ENCODE results near the gene TBCD. TPM values are rescaled to one million over a fixed set of nuclear protein-coding genes. Genes with fewer than 3 reads are reported as not detected.

TBCD gene
- polyA plus RNA-seq, 2 of the 4 experiments (the other 2 are of a cell fraction), result 33.5 to 49.1 TPM

DNA sequence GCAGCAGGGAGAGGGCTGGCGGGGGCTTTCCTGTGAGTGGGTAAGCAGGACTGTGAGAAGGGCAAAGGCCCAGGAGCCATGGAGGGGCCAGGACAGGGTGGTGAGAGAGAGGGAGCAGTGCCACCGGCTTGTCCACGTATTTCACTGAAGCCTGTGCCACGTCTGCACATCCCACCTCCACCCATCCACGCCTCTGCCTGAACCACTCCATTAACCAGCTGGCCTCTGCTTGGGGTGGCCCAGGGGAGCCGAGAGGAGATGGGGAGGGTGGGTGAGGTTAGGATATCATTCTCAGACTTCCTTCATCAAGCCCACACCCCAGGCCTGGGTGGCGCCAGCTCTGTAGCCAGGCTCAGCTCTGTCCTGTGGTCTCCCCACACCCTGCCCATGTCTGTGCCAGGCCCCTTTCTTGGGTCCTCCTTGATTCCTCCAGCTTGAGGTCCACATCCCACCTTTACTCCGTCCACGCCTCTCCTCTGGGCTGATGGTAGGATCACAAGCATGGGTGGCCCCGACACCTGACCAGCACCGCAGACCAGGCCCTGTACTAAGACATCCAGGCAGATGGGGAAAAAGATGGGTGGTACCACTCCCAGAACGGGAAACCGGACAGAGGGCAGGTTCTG, 19.6 kb upstream of the TBCD start:
- no peaks in the 10 kb centered on the region for H3K4me1 ChIP-seq
- no peak overlapping the region for H3K4me3 ChIP-seq
- POLR2A ChIA-PET, result interaction anchor here (0.6 kb wide), 1 partner anchor 7 kb away, joined by 3 read pairs; no protein-coding TSS in a partner anchor
- DNase-seq (ENCODE audit: low read depth in 1 of 2, low spot score in 1 of 2) (no peak), ATAC-seq (no peak), FAIRE-seq (no peak)
- CTCF ChIA-PET, result interaction anchor here (1.0 to 1.9 kb wide), 6 partner anchors 10 to 66 kb away, joined by 4 to 6 read pairs (median 5); no protein-coding TSS in a partner anchor
- 94% methylated on average over 13 of the region's 13 CpGs for WGBS (ENCODE audit: missing lambda C conversion rate)
- TF ChIP-seq, protein P1, sequence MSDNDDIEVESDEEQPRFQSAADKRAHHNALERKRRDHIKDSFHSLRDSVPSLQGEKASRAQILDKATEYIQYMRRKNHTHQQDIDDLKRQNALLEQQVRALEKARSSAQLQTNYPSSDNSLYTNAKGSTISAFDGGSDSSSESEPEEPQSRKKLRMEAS (IDR thresholded peaks at IDR 0.05), result no peak
- no peak for TF ChIP-seq FOSL2 (IDR thresholded peaks at IDR 0.05)
- no peak for TF ChIP-seq FOSL2 (CRISPR knock-in tag; IDR thresholded peaks at IDR 0.05)
- no peak for TF ChIP-seq RCOR1 (IDR thresholded peaks at IDR 0.05; ENCODE audit: low read depth, low read length)
- H3K9me3 ChIP-seq, result peaks cover 21% of the 10 kb centered on the region
- no peak overlapping the region for H3K4me2 ChIP-seq
- H3K27ac ChIP-seq, result no peak overlapping the region

- H3K4me3 ChIP-seq, result peak within 1 kb of the TSS; percentile 57
- ChIA-PET POLR2A (interaction anchor here (0.6 to 1.0 kb wide), 2 partner anchors 19 to 757 kb away, joined by 3 to 5 read pairs; partner anchors contain the start of gene FN3KRP), CTCF (interaction anchor here (0.6 to 3.7 kb wide), 4 partner anchors 23 to 67 kb away, joined by 3 to 17 read pairs (median 3); no protein-coding TSS in a partner anchor)
- DNase-seq (ENCODE audit: low read depth in 1 of 2, low spot score in 1 of 2) (peak; percentile 50 to 74), FAIRE-seq (no peak), ATAC-seq (peak; percentile 82 to 87)
- H3K4me2 ChIP-seq, result peak within 1 kb of the TSS; percentile 90
- peak within 1 kb of the TSS; percentile 88 to 89 for H3K27ac ChIP-seq
- H3K9me3 ChIP-seq, result peaks cover 24% of the 10 kb centered on the region
- 17% methylated on average over 38 of the region's 101 CpGs for WGBS (ENCODE audit: missing lambda C conversion rate)
- TF ChIP-seq NR3C1 (IDR thresholded peaks at IDR 0.05), result no peak
- TF ChIP-seq RNF2 (IDR thresholded peaks at IDR 0.05; ENCODE audit: borderline replicate concordance, low read depth), result no peak
- TF ChIP-seq JUNB (IDR thresholded peaks at IDR 0.05), result no peak
- TF ChIP-seq BHLHE40 (IDR thresholded peaks at IDR 0.05; ENCODE audit: low read depth, low read length), result no peak
- no peak for TF ChIP-seq ZSCAN20 (CRISPR knock-in tag; IDR thresholded peaks at IDR 0.05)
- no peak for TF ChIP-seq RCOR1 (IDR thresholded peaks at IDR 0.05; ENCODE audit: low read depth, low read length)
- no peak for TF ChIP-seq CHD2 (IDR thresholded peaks at IDR 0.05; ENCODE audit: low read length, partially characterized antibody)
- TF ChIP-seq SREBF2 (IDR thresholded peaks at IDR 0.05), result no peak
- no peak for TF ChIP-seq NFE2L2 (conservative IDR thresholded peaks at IDR 0.05; ENCODE audit: low read length)
- TF ChIP-seq HOXB5 (CRISPR knock-in tag; IDR thresholded peaks at IDR 0.05), result no peak
- TF ChIP-seq, protein P2, sequence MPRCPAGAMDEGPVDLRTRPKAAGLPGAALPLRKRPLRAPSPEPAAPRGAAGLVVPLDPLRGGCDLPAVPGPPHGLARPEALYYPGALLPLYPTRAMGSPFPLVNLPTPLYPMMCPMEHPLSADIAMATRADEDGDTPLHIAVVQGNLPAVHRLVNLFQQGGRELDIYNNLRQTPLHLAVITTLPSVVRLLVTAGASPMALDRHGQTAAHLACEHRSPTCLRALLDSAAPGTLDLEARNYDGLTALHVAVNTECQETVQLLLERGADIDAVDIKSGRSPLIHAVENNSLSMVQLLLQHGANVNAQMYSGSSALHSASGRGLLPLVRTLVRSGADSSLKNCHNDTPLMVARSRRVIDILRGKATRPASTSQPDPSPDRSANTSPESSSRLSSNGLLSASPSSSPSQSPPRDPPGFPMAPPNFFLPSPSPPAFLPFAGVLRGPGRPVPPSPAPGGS (IDR thresholded peaks at IDR 0.05), result no peak
- no peak for TF ChIP-seq TP53 (CRISPR knock-in tag; IDR thresholded peaks at IDR 0.05)
- peak; percentile 70 for TF ChIP-seq HOXB13 (CRISPR knock-in tag; IDR thresholded peaks at IDR 0.05; ENCODE audit: low read depth)
- peak; percentile 78 for TF ChIP-seq E2F6 (IDR thresholded peaks at IDR 0.05; ENCODE audit: borderline replicate concordance, low read depth)
- TF ChIP-seq HDAC2 (IDR thresholded peaks at IDR 0.05), result no peak
- TF ChIP-seq USF2 (IDR thresholded peaks at IDR 0.05), result peak; percentile 33; the same call in 1 of the 2 replicates
- 0 out of 2 replicates have a peak, but pooled peaks have one; percentile 22 for TF ChIP-seq EHF (CRISPR knock-in tag; IDR thresholded peaks at IDR 0.05)
- TF ChIP-seq, protein P3, sequence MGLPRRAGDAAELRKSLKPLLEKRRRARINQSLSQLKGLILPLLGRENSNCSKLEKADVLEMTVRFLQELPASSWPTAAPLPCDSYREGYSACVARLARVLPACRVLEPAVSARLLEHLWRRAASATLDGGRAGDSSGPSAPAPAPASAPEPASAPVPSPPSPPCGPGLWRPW (IDR thresholded peaks at IDR 0.05), result no peak
- peak; percentile 55 for TF ChIP-seq POLR2A (IDR thresholded peaks at IDR 0.05; ENCODE audit: low read length)
- TF ChIP-seq ZFP36 (IDR thresholded peaks at IDR 0.05; ENCODE audit: borderline replicate concordance, partially characterized antibody), result no peak
- TF ChIP-seq, protein P1 (IDR thresholded peaks at IDR 0.05), result peak; percentile 70
- no peak for TF ChIP-seq HEYL (CRISPR knock-in tag; IDR thresholded peaks at IDR 0.05)
- 0 out of 2 replicates have a peak, but pooled peaks have one; percentile 28 for TF ChIP-seq MAZ (IDR thresholded peaks at IDR 0.05; ENCODE audit: borderline replicate concordance, low read depth, low read length)
- TF ChIP-seq ATOH8 (CRISPR knock-in tag; IDR thresholded peaks at IDR 0.05; ENCODE audit: low read depth), result peak; percentile 15; the same call in 1 of the 2 replicates
- TF ChIP-seq HOXA7 (CRISPR knock-in tag; IDR thresholded peaks at IDR 0.05), result no peak
- peak; percentile 41; the same call in 1 of the 2 replicates for TF ChIP-seq PHF8 (IDR thresholded peaks at IDR 0.05; ENCODE audit: borderline replicate concordance, low read depth)
- no peak for TF ChIP-seq FOSB (CRISPR knock-in tag; IDR thresholded peaks at IDR 0.05)
- TF ChIP-seq MYC (IDR thresholded peaks at IDR 0.05; ENCODE audit: borderline replicate concordance, low read length), result 0 out of 2 replicates have a peak, but pooled peaks have one; percentile 39
- TF ChIP-seq JUN (IDR thresholded peaks at IDR 0.05), result peak in 1 of 2 experiments; percentile 70; a peak in 3 of 5 replicates
- no peaks in the 10 kb centered on the region for H3K4me1 ChIP-seq
Observed at GRCh38 chr17:82734987-82735866, 16.6 kb upstream of the TBCD start, which contains the start of gene FN3K. Gene FN3K (plus strand): TSS chr17:82735615. CDS start chr17:82735637, 22 bp downstream.
